ENCODE data around the gene TPGS1. TPM values are rescaled to one million over a fixed set of nuclear protein-coding genes. Genes with fewer than 3 reads are reported as not detected.

Gene TPGS1
- polyA plus RNA-seq, 10 donors, result 3.2 to 11.4 (median 6.1) TPM

DNA sequence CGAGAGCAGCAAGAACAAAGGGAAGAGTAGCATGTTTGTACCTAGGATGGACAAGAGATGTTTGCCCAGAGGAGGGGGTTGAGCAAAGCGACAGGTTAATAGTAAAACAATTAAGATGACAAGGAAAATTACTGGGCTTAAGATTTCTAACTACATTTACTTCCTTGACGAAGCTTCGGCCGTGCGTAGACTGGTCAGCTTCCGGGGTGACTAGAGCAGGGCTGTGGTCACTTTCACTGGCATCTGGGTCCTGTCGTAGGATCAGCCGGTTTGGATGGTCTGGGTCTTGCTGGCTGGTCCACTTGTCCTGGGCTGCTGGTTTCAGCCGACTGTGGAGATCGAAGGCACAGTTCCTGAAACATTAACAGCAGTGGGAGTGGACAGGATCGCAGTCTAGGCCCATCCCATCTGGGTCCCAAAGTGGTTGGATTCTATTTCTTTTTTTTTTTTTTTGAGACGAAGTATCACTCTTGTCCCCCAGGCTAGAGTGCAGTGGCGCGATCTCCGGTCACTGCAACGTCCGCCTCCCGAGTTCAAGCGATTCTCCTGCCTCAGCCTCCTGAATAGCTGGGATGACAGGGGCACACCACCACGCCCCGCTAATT, 60.1 kb downstream of the TPGS1 start:
- no peak for DNase-seq

Other genes with a start within 250 kb of the TPGS1 start
- under 1 TPM; 0.04 to 0.84 (median 0.50) TPM for gene PLPP2, start 216.1 kb upstream of the TPGS1 start, polyA plus RNA-seq (ENCODE audit: insufficient read length in 10 of 10)
- 10 to 100 TPM; 20.8 to 29.3 (median 26.0) TPM for gene MIER2, start 162.7 kb upstream of the TPGS1 start, polyA plus RNA-seq (ENCODE audit: insufficient read length in 10 of 10)
- gene C2CD4C, start 98.3 kb upstream of the TPGS1 start, polyA plus RNA-seq (ENCODE audit: insufficient read length in 10 of 10), result 1 to 10 TPM in 5 of 10 donors, under 1 TPM in 5; 0.54 to 1.8 (median 0.92) TPM
- gene SHC2, start 46.5 kb upstream of the TPGS1 start, polyA plus RNA-seq (ENCODE audit: insufficient read length in 10 of 10), result 10 to 100 TPM; 25.5 to 49.7 (median 29.5) TPM
- gene MADCAM1, start 11.0 kb upstream of the TPGS1 start, polyA plus RNA-seq (ENCODE audit: insufficient read length in 10 of 10), result 10 to 100 TPM in 2 of 10 donors, 1 to 10 TPM in 8; 5.6 to 13.4 (median 8.3) TPM
- gene CDC34, start 24.3 kb downstream of the TPGS1 start, polyA plus RNA-seq (ENCODE audit: insufficient read length in 10 of 10), result 10 to 100 TPM; 51.3 to 83.8 (median 62.2) TPM
- gene GZMM, start 36.6 kb downstream of the TPGS1 start, polyA plus RNA-seq (ENCODE audit: insufficient read length in 10 of 10), result 1 to 10 TPM in 1 of 10 donors, under 1 TPM in 7, not detected in 2; 0.16 to 2.8 (median 0.45) TPM
- 100 to 1,000 TPM; 146 to 281 (median 195) TPM for gene BSG, start 65.1 kb downstream of the TPGS1 start, polyA plus RNA-seq (ENCODE audit: insufficient read length in 10 of 10)
- gene HCN2, start 82.4 kb downstream of the TPGS1 start, polyA plus RNA-seq (ENCODE audit: insufficient read length in 10 of 10), result under 1 TPM; 0.13 to 0.51 (median 0.23) TPM
- 10 to 100 TPM; 27.3 to 38.4 (median 31.1) TPM for gene POLRMT, start 126.0 kb downstream of the TPGS1 start, polyA plus RNA-seq (ENCODE audit: insufficient read length in 10 of 10)
- gene FGF22, start 132.4 kb downstream of the TPGS1 start, polyA plus RNA-seq (ENCODE audit: insufficient read length in 10 of 10), result under 1 TPM in 3 of 10 donors, not detected in 7; 0.10 to 0.30 (median 0.11) TPM
- 10 to 100 TPM; 18.3 to 27.8 (median 21.7) TPM for gene RNF126, start 155.7 kb downstream of the TPGS1 start, polyA plus RNA-seq (ENCODE audit: insufficient read length in 10 of 10)
- gene FSTL3, start 168.9 kb downstream of the TPGS1 start, polyA plus RNA-seq (ENCODE audit: insufficient read length in 10 of 10), result 10 to 100 TPM; 10.7 to 19.2 (median 14.6) TPM
- gene PRSS57, start 188.0 kb downstream of the TPGS1 start, polyA plus RNA-seq (ENCODE audit: insufficient read length in 10 of 10), result under 1 TPM in 4 of 10 donors, not detected in 6; 0.19 to 0.35 (median 0.26) TPM
- gene PALM, start 201.4 kb downstream of the TPGS1 start, polyA plus RNA-seq (ENCODE audit: insufficient read length in 10 of 10), result 10 to 100 TPM; 18.5 to 53.6 (median 33.9) TPM
- gene MISP, start 243.6 kb downstream of the TPGS1 start, polyA plus RNA-seq (ENCODE audit: insufficient read length in 10 of 10), result under 1 TPM in 9 of 10 donors, not detected in 1; 0.05 to 0.84 (median 0.17) TPM